K562 (cell line): ENCODE data around the gene CPED1. TPM values are rescaled to one million over a fixed set of nuclear protein-coding genes. Genes with fewer than 3 reads are reported as not detected.

Source experiments
- CBX8 ChIP-seq: fragments of 200-600 bp; sonication (generic); IDR thresholded peaks from 2 replicates; pipeline ENCODE4 v1.6.1; 2012; ENCODE audit warnings: borderline replicate concordance, mixed run types, low read depth, mild to moderate bottlenecking, moderate library complexity, mixed read lengths, low read length, control low read depth, inconsistent platforms; ENCODE audit not compliant: poor library complexity, severe bottlenecking; ENCODE audit errors: extremely low read depth
- CEBPG ChIP-seq, 3 experiments: fragments of 200-800 bp in 1 of 3; sonication (Bioruptor generic) in 1 of 3; sonication (generic) in 1 of 3; formaldehyde crosslinking in 1 of 3; IDR thresholded peaks in 2 of 3; conservative IDR thresholded peaks in 1 of 3; 2 replicates each; pipeline versions ENCODE4 v1.6.1 to v1.8.0; 2016 to 2022; ENCODE audit warnings: missing compliant biosample characterization in 2 of 3, missing genetic modification characterization in 2 of 3, mild to moderate bottlenecking in 1 of 3, missing genetic modification reagents in 1 of 3
- CREB3L1 ChIP-seq: fragments of 450-650 bp; IDR thresholded peaks from 2 replicates; pipeline ENCODE4 v1.6.1; 2014; ENCODE audit warnings: low read depth, mild to moderate bottlenecking, moderate library complexity, borderline replicate concordance
- MECOM ChIP-seq: fragments of 250-450 bp; sonication (Bioruptor Pico); IDR thresholded peaks from 2 replicates; pipeline ENCODE4 v1.8.0; 2022; ENCODE audit warnings: inconsistent platforms
- MITF ChIP-seq: IDR thresholded peaks from 2 replicates; pipeline ENCODE4 v1.6.1; 2014; ENCODE audit warnings: antibody characterized with exemption
- MYC ChIP-seq, 2 experiments: fragments of 250-450 bp in 1 of 2; sonication (Bioruptor Pico) in 1 of 2; IDR thresholded peaks; 2 replicates each; pipeline versions ENCODE4 v1.5.1 to v1.6.1; 2012 to 2021; ENCODE audit warnings: low read depth in 2 of 2, borderline replicate concordance in 1 of 2, improper control_type of control experiment in 1 of 2, low read length in 1 of 2, mild to moderate bottlenecking in 1 of 2, moderate library complexity in 1 of 2
- NFRKB ChIP-seq: fragments of 450-650 bp; IDR thresholded peaks from 2 replicates; pipeline ENCODE4 v1.6.1; 2016; ENCODE audit warnings: low read depth
- PHB2 ChIP-seq: fragments of 450-650 bp; IDR thresholded peaks from 2 replicates; pipeline ENCODE4 v1.6.1; 2017; ENCODE audit warnings: low read depth
- PML ChIP-seq: IDR thresholded peaks from 2 replicates; pipeline ENCODE4 v1.6.1; 2012; ENCODE audit warnings: low read length, inconsistent platforms
- PTBP1 ChIP-seq: fragments of 200-400 bp; formaldehyde crosslinking; IDR thresholded peaks from 2 replicates; pipeline ENCODE4 v1.6.1; 2017; ENCODE audit warnings: low read depth, low read length
- PTTG1 ChIP-seq: fragments of 450-650 bp; IDR thresholded peaks from 2 replicates; pipeline ENCODE4 v1.6.1; 2016; ENCODE audit warnings: low read depth, mild to moderate bottlenecking, missing genetic modification characterization, missing compliant biosample characterization
- RFX1 ChIP-seq: fragments of 450-650 bp; IDR thresholded peaks from 2 replicates; pipeline ENCODE4 v1.6.1; 2016; ENCODE audit warnings: mild to moderate bottlenecking, moderate library complexity
- SOX6 ChIP-seq: fragments of 450-650 bp; IDR thresholded peaks from 2 replicates; pipeline ENCODE4 v1.6.1; 2014; ENCODE audit warnings: mild to moderate bottlenecking
- TRIM24 ChIP-seq, 2 experiments: fragments of 450-650 bp; IDR thresholded peaks; 2 replicates each; pipeline ENCODE4 v1.6.1; 2016
- YY1 ChIP-seq, 3 experiments: IDR thresholded peaks; 2 replicates each; pipeline ENCODE4 v1.6.1; 2011; ENCODE audit warnings: low read length in 2 of 3, mild to moderate bottlenecking in 2 of 3, moderate library complexity in 2 of 3, borderline replicate concordance in 1 of 3, control low read depth in 1 of 3, low read depth in 1 of 3; ENCODE audit not compliant: insufficient read depth in 3 of 3, insufficient replicate concordance in 2 of 3, control insufficient read depth in 1 of 3, insufficient read length in 1 of 3; ENCODE audit errors: extremely low read depth in 1 of 3
- ZBTB7A ChIP-seq: IDR thresholded peaks from 2 replicates; pipeline ENCODE4 v1.6.1; 2011; ENCODE audit warnings: low read depth, mild to moderate bottlenecking, low read length, moderate library complexity, borderline replicate concordance; ENCODE audit not compliant: control insufficient read depth
- ZNF140 ChIP-seq: fragments of 250-450 bp; sonication (Bioruptor Pico); IDR thresholded peaks from 2 replicates; pipeline ENCODE4 v1.8.0; 2021; ENCODE audit warnings: moderate library complexity, mild to moderate bottlenecking, inconsistent platforms
- ZNF780A ChIP-seq: fragments of 250-450 bp; sonication (Bioruptor Pico); IDR thresholded peaks from 2 replicates; pipeline ENCODE4 v1.5.0; 2021; ENCODE audit warnings: mild to moderate bottlenecking
- polyA plus RNA-seq, 8 experiments: library from polyadenylated mRNA; depleted of rRNA in 4 of 8; stranded (reverse) in 5 of 8; unstranded in 3 of 8; fragments of >200 nt; fragmentation: Nextera tagmentation in 2 of 8; fragmentation: Illumina TruSeq in 1 of 8; extraction: Ambion mirVana in 2 of 8; extraction: Trizol in 1 of 8; gene quantifications; 2 replicates each; pipeline versions ENCODE4 v1.2.1 to v1.2.3, GENCODE V29; 2011 to 2014; ENCODE audit warnings: inconsistent platforms in 1 of 8, missing spikeins in 1 of 8
- total RNA-seq, 7 experiments: library from RNA; depleted of rRNA in 6 of 7; stranded (reverse); fragments of >200 nt in 6 of 7; fragmentation: Illumina TruSeq in 2 of 7; extraction: Trizol in 2 of 7; gene quantifications; 2 replicates each; pipeline versions ENCODE4 v1.2.1 to v1.2.3, GENCODE V29; 2011 to 2021; ENCODE audit warnings: low replicate concordance in 1 of 7
- TF ChIP-seq, protein P1 (sequence below): fragments of 250-450 bp; sonication (Bioruptor Pico); IDR thresholded peaks from 2 replicates; pipeline ENCODE4 v1.5.1; 2021; ENCODE audit warnings: mild to moderate bottlenecking
- TF ChIP-seq, protein P2 (sequence below): fragments of 450-650 bp; formaldehyde crosslinking; IDR thresholded peaks from 2 replicates; pipeline ENCODE4 v1.4.0; 2020; ENCODE audit warnings: mild to moderate bottlenecking, moderate library complexity

The CPED1 gene
- total and polyA plus RNA-seq, 9 of the 15 experiments (the other 6 are each of a cell fraction or from before 2014, with no cell fraction given): 195 to 393 (median 290) TPM

- TF ChIP-seq CBX8 (no peak), PTBP1 (no peak), RFX1 (no peak), ZNF780A (no peak), CEBPG (CRISPR knock-in tag; IDR thresholded peaks at IDR 0.05) (no peak), CEBPG (tag; conservative IDR thresholded peaks at IDR 0.05 in 1 of 2, IDR thresholded peaks at IDR 0.05 in 1 of 2) (no peak), ZNF140 (CRISPR knock-in tag) (no peak), TRIM24 (IDR thresholded peaks at IDR 0.05) (no peak), NFRKB (peak; percentile 64; the same call in 1 of the 2 replicates), YY1 (IDR thresholded peaks at IDR 0.05; ENCODE audit: borderline replicate concordance in 1 of 3, control insufficient read depth in 1 of 3, extremely low read depth in 1 of 3, insufficient read depth in 3 of 3, insufficient read length in 1 of 3, insufficient replicate concordance in 2 of 3, low read depth in 1 of 3, low read length in 2 of 3) (peak in 2 of 3 experiments; percentile 32 to 65), PML (no peak; the same call in none of the 2 replicates), MECOM (no peak), SOX6 (peak; percentile 66), ZBTB7A (no peak), PHB2 (no peak), CREB3L1 (no peak), MYC (IDR thresholded peaks at IDR 0.05; ENCODE audit: low read depth, low read length) (peak; percentile 11; the same call in 1 of the 2 replicates), MYC (CRISPR knock-in tag; IDR thresholded peaks at IDR 0.05; ENCODE audit: borderline replicate concordance, low read depth) (0 out of 2 replicates have a peak, but pooled peaks have one; percentile 13), MITF (no peak), PTTG1 (tag) (no peak)
- TF ChIP-seq, protein P1, sequence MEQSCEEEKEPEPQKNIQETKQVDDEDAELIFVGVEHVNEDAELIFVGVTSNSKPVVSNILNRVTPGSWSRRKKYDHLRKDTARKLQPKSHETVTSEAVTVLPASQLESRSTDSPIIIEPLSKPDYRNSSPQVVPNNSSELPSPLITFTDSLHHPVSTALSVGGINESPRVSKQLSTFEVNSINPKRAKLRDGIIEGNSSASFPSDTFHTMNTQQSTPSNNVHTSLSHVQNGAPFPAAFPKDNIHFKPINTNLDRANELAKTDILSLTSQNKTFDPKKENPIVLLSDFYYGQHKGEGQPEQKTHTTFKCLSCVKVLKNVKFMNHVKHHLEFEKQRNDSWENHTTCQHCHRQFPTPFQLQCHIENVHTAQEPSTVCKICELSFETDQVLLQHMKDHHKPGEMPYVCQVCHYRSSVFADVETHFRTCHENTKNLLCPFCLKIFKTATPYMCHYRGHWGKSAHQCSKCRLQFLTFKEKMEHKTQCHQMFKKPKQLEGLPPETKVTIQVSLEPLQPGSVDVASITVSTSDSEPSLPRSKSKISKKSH (CRISPR knock-in tag): no peak
- TF ChIP-seq, protein P2, sequence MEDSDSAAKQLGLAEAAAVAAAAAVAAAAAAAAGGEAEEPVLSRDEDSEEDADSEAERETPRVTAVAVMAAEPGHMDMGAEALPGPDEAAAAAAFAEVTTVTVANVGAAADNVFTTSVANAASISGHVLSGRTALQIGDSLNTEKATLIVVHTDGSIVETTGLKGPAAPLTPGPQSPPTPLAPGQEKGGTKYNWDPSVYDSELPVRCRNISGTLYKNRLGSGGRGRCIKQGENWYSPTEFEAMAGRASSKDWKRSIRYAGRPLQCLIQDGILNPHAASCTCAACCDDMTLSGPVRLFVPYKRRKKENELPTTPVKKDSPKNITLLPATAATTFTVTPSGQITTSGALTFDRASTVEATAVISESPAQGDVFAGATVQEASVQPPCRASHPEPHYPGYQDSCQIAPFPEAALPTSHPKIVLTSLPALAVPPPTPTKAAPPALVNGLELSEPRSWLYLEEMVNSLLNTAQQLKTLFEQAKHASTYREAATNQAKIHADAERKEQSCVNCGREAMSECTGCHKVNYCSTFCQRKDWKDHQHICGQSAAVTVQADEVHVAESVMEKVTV (CRISPR knock-in tag): no peak
These were observed 90.3 kb downstream of the CPED1 start (continued) for GRCh38 chr7:121078701-121079227.
